Stimulated activated CD4-positive, alpha-beta T cell treated with anti-CD3 and anti-CD28 coated beads, TNF-alpha, amount 100 ng/mL, for 24 hours (primary cell): ENCODE results near the gene TMEM132D.

Experiments used
- DNase-seq, 3 experiments: peaks; one replicate each; pipeline ENCODE4 v3.0.0-alpha.2; 2020; ENCODE audit warnings: low read depth in 3 of 3

TMEM132D gene

DNA sequence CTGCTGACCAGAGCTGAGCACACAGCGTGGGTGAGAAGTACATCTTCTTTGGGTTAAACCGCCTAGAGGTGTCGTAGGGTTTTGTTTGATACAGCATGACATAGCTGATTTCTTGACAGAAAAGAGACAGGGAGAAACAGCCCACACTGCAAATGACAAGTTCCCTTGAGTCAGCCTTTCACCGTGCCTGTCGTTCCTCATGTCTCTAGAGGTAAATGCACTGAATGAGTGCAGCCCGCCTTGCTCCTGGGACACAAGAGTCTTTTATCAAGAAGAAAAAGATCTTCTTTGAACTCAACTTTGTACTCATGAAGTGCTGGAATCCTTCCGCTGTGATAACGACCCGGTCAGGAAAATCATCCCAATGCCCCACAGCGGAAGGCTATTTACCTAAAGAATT, 77.6 kb downstream of the TMEM132D start:
- no peak for DNase-seq

DNA sequence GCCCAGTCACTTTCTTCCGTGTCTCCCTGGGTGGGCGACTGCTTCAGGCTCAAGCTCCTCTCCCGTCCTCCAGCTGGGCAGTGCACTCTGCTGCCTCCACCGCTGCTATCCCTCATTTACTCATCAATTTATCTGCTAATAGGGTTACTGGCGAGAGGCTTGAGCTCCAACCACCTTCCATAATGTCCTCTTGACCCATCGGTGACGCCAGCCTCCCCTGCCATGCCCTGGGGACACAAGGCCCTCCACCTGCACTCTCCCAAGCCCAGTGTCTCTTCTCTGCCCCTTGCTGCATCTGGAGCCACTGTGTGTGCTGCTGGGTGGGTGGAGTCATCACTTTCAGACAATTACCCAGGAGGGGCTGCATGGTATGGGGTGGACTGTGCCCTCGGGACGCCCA, 78.5 kb downstream of the TMEM132D start:
- no peak for DNase-seq

- no peak for DNase-seq
Measured at GRCh38 chr12:129821964-129822363, 81.9 kb downstream of the TMEM132D start.

DNA sequence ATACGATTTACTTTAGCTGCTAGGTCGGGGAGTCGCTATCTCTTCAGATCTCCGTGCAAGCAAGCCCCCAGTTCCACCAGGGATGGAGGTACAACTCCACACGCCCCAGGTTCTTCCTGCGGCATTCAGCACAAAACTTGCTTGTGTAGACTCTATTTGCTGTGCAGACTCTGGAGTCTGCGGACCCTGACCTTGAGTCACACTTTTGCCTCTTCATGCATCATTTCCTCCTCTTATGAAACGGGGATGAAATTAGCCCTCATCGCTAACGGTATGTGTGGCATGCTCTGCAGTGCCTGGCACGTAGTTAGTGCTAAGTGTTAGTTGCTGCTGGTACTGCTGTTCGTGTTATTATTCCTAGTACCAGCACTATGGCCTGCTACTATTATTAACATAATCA, 84.4 kb downstream of the TMEM132D start:
- no peak for DNase-seq

- DNase-seq = no peak
Measured at GRCh38 chr12:129815846-129816245, 88.0 kb downstream of the TMEM132D start.

DNA sequence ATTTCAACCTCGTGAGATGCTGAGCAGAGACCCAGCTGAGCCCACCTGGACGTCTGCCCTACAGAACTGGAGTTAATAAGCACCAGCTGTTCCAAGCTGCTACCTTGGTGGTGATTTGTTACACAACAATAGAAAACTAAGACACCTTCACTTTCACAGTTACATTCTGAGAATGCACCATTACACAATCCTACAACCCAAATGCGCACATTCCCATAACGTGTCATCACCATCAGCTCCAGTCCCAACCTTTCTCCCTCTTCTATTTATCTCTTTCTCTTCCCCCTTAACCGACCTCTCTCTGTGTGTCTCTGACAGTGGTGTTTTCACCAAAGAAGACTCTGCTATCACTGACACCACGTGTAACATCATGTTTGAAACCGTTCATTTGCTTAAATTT, 91.9 kb downstream of the TMEM132D start:
- no peak for DNase-seq

GRCh38 chr12:129807136-129807535, 96.7 kb downstream of the TMEM132D start:
- DNase-seq = no peak

- DNase-seq = no peak
Measured at GRCh38 chr12:129791396-129791795, 112.4 kb downstream of the TMEM132D start.

GRCh38 chr12:129790930-129791329, 112.9 kb downstream of the TMEM132D start:
- no peak for DNase-seq

DNA sequence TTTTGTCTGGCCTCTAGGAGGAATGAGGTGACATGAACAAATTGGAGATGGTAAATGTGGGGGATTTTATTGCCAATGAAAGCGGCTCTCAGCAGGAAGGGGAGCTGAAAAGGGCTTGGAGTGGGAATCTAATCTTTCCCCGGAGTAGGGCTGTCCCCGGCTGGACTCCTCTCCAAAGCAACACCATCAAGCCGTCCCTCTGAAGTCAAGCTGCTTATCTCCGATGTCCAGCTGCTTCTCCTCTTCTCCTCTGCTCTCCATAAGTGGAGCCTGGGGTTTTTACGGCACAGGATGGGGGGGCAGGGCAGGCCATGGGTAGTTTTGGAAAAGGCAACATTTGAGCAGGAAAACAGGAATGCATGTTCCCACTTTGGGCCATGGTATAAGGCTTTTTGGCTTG, 113.5 kb downstream of the TMEM132D start:
- DNase-seq = no peak

- no peak for DNase-seq
Measured at GRCh38 chr12:129789921-129790320, 113.9 kb downstream of the TMEM132D start.

- DNase-seq = no peak
Measured at GRCh38 chr12:129788506-129789084, 115.2 kb downstream of the TMEM132D start.

DNA sequence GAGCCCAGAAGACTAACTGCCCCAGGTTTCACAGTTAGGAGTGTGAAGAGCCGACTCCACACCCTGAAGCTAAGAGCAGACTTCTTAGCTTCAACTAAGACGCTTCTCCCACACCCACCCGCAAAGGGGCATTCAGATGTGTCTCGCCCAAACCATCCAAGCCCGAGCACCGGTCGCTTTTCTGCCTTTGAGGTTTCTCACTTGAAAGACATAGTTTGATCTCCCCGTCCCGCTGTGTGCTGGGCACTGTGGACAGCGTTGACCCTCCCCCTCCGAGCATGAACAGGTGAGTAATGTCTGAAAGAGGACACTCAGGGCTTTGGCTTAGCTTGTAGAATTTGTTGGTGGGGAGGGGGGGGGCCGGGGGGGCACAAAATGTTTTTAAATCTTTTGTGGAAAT, 123.8 kb downstream of the TMEM132D start:
- DNase-seq = no peak

DNA sequence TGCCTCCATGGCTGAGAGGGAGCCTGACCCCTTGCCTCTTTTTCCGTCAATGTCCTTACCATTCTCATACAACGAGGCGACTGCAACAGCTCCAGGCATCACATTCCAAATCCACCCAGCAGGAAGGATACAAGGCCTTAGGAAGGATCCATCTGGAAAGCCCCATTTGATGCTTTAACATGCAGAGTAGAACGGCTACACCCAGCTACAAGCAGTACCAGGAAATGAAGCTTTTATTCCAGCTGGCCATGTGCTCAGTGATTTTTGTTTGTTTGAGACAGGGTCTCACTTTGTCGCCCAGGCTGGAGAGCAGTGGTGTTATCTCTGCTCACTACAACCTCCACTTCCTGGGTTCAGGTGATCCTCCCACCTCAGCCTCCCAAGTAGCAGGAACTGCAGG, 124.8 kb downstream of the TMEM132D start:
- no peak for DNase-seq

DNA sequence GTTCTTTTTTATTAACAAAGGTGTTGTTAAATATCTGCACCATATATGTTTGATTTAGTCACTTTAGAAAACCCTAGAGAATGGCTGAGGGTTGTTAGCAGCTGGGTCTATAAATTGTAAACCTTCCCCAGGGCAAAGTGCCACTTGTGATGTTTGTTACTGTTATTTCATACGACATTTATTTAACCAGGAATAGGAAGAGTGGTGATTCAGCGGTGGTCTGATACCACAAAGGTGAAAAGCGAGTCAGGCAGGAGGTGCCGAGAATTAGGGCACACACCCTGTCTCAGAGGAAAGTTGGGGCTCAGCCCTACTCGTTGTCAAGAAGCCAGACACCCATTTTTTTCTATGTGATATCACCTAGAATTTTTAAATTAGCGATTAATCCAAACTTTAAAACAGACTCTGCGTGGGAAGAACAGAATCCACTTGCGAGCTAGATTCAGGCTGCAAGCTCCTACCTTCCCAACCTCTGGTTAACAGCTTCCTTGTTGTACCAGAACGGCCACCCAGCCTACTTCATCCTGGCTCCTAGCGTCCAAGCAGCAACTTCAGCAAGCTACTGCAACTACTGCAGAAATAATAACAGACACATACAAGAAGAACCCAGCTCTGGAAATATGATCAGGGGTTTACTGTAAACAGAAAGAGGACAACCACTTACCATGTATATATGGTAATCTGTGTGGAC, 126.7 kb downstream of the TMEM132D start:
- no peak for DNase-seq

GRCh38 chr12:129772501-129773493, 131.0 kb downstream of the TMEM132D start:
- no peak for DNase-seq

- no peak for DNase-seq
Measured at GRCh38 chr12:129771238-129771637, 132.6 kb downstream of the TMEM132D start.

DNA sequence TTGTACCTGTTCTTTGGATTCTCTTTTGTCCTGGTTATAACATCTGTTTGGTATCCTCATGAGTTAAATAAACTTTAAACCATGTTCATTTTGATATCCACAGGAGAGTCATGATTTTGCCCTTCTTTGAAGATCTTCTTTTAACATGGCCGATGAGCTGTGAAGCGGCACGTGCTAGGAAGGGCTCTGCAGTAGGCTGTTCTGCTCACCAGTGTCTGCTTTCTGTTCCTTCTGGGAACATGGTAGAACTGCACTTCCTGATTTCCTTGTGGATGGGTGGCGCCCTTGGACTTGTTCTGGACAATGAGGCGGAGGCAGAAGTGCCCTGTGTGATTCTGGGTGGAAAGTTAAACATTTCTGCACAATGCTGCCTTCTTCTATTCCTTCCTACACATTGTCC, 138.1 kb downstream of the TMEM132D start:
- no peak for DNase-seq

DNA sequence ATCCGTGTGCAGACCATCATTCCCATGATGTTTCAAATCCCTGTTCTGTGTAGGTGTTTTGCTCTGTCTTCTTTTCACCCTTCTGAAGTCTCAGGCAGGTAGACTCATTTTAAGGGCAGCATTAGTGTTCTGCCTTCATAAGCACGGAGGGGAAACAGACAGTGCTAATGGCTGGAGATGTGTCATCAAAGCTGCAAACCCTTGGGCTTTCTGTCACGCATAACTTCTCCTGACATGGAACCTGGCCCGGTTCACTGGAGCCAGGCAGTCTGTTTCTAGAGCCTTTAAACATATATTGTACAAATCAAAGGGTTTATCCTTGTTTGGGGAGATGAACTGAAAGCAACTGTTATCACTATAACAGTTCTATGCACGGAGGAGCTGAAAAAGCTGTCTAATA, 141.4 kb downstream of the TMEM132D start:
- DNase-seq = no peak

- DNase-seq = no peak
Measured at GRCh38 chr12:129753586-129753985, 150.2 kb downstream of the TMEM132D start.

DNA sequence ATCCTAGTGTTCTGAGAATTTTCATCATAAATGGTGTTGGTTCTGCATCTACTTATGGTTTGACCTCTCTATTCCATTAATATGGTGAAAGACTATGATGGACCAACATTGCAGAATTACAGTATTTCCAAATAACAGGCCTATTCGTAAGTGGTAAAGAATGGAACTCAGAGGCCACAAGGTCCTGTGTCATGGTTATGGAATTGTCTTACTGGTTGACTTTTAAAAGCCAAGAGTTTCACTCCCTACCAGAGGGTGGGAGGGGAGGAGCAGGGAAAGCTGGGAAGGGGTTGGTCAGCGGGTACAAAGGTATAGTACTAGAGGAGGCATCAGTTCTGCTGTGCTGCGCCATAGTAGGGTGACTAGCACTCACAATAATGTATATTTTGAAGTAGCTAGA, 153.4 kb downstream of the TMEM132D start:
- DNase-seq = no peak

DNA sequence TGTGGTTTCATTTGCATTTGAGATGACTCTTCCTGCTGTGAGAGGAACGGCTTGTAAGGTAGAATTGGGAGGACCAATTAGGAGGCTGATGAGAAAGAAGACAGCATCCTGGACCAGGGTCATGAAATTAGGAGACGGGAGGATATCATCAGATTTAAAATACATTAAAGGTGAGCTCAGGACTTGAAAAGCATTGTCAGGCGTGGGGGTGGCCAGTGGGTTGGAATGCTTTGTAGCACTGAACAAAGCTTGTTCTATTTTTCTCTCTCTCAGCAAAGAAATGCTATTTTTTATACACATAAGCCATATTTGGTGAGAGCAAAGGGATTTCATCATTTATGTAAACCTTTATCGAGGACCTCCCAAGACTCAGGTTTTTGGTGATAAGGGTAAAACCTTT, 157.5 kb downstream of the TMEM132D start:
- DNase-seq = no peak

DNA sequence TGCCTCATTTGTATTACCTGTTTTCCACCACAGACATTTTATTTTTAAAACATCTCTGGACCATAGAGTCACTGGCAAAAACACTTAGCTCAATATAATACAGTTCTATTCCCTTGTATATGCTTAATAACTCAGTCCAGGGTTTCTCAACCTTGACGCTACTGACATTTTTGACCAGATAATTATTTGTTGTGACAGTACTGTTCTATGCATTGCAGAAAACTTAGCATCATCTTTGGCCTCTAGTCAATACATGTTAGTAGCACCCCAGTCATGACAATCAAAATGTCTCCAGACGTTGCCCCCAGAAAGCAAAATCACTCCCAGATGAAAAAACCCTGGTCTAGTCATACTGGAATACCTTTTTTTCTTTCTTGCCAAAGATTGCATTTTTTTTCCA, 174.7 kb downstream of the TMEM132D start:
- no peak for DNase-seq
